Activated CD4-positive, CD25-positive, alpha-beta regulatory T cell (primary cell): ENCODE measurements around the gene ZDHHC16.
"Not testable (repeated sequence)": the region's sequence is repeated elsewhere in the genome, so short reads cannot be mapped to it uniquely, and the experiment has no call there.

ENCODE experiments used
- DNase-seq, 4 experiments: peaks; one replicate each; lab custom pipeline; 2025; lab: John Stamatoyannopoulos, UW

Gene ZDHHC16

DNA sequence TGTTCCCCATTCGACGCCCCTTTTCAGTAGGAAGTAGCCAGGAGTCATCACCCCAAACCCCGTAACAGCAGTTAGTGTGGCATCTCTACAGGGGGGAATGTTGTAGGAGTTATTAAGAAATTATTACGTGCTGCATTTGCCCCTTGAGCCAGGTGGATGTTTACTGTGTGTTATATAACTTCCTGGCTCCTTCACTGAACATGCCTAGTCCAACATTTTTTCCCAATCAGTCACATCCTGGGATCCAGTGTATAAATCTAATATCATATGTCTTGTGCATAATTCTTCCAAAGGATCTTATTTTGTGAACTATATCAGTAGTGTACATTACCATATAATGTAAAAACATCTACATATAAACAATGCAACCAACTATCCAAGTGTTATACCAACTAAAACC is 33.4 kb downstream of the ZDHHC16 start:
- DNase-seq = not testable (repeated sequence)

DNA sequence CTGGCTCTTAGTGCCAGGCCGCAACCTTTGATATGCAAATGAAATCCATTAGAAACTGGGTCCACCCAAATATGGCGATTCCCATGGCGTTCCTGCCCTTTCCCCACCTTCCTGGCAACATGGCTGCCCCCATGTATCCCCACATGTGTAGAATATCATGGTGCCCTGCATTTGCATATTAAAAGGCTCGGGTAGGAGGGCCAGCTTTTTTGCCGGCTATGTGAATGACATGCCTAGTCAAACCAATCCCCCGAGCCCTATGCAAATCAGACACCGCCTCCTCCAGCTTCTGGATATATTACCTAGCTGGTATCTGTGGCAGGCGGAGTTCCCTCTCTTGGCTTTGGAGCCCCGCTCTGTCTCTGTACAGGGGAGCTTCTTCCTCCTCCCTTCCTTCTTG is 34.0 kb downstream of the ZDHHC16 start:
- no peak for DNase-seq

DNA sequence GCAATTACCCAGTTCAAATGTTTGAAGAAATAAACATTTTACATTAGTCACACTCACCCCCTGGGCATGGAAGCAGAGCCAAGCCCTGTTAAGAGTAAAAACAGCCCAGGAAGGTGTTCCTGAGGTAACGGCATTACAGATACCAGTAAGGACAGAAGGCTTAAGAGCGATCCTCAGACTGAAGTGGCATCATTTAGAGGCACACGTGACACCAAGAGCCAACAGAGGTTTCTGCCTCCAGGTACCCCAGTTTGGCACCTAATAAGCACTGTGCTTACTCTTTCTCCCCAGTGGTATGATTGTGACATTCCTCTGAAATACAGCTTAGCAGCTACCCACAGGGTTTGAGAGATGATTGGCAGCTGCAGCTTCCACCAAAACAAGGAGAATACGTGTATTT is 35.1 kb downstream of the ZDHHC16 start:
- no peak for DNase-seq

DNA sequence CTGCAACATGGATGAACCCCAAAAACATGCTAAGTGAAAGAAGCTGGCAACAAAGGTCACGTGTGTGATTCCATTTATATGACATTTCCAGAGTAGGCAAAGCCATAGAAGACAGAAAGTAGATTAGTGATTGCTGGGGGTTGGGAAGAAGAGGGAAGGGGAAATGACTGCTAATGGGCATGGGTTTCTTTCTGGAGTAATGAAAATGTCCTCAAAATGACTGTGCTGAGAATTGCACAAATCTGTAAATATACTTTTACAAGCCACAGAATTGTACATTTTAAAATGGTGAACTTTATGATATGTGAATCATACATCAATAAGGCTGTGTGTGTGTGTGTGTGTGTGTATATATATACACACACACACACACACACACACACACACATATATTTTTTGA is 36.4 kb downstream of the ZDHHC16 start:
- no peak for DNase-seq

DNA sequence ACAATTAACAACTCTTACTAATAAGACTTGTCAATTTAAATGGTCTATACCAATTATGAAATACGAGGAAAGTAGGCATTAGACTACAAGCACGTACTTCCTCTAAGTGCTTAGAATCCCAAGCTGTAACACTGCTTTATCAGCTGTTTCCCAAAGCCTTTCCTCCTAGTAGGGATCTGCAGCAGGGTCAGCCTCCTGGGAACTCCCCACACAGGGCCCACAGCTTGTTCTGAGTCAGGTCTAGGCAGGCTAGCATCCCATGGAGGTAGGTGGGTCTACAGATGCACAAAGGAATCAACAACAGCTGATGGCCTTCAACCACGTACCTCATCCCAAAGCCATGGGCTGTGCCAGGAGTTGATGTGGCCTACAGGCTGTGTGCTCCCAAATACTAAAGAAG is 37.5 kb downstream of the ZDHHC16 start:
- DNase-seq = no peak

DNA sequence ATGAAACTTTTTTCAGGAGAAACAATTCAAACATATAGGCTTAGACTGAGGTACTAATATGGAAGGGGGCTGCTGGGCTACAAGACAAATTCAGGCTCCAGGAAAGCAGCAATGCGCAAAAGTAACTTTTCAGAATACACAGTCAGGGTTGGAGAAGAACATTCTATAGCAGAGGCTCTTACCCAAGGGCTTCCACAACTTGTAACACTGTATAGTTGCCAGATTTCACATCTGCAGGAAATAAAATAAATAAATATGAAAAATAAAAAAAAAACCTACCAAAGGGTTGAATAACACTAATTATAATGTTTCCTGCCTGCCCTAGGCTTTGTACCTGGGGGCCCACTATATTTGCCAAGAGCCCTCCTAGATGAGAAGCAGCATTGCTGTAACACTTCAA is 37.9 kb downstream of the ZDHHC16 start:
- no peak for DNase-seq

DNA sequence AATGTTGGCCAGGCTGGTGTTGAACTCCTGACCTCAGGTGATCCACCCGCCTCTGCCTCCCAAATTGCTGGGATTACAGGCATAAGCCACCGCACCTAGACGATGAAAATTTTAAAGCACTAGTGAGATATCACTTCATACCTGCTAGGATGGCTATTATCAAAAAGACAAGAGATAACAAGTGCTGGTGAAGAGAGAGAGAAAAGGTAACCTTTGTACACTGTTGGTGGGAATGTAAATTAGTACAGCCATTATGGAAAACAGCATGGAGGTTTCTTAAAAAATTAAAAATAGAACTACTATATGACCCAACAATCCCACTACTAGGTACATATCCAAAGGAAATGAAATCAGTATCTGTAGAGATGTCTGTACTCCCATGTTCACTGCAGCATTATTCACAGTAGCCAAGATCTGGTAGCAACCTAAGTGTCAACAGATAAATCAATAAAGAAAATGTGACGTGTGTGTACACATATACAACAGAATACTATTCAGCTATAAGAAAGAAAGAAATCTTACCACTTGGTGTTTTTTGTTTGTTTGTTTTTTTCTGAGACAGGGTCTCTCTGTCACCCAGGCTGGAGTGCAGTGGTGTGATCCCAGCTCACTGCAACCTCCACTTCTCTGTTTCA is 39.8 kb downstream of the ZDHHC16 start:
- DNase-seq = no peak

DNA sequence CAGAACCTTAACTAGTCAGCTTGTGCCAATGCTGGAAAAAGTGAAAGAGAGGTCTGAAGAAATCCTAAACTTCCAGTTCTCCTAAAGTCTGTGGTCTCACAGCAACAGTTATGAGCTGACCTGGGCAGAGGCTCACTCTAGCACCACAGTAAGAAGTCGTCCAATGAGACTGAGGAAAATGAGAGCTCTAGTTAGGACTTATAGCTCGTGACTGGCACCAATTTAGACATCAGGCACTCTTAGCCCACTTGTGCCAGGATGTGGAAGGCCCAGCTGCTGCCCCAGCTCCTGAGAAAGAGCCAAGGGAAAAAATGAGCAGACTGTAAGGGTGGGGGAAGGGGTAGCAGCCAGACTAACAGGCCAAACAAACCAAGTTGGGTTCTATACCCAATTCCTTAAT is 44.6 kb downstream of the ZDHHC16 start:
- no peak for DNase-seq

DNA sequence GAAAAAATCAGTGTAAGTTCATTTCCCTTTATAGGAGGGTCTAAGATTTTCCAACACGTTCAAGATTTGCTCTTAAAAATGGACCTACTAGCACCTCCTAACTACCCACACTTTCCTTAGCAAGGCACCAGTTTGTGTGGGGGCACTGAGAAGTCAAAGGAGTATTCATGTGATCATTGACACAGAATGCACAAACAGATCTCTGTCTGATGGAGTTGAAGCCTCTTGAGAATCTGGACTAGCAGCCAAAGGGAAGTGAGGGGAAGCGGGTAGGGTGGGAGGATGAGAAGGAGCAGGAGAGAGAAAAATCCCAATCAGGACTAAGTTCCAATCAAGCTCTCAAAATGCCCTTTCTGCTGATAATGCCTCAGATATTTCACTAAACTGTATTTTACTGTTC is 48.2 kb downstream of the ZDHHC16 start:
- DNase-seq = no peak

DNA sequence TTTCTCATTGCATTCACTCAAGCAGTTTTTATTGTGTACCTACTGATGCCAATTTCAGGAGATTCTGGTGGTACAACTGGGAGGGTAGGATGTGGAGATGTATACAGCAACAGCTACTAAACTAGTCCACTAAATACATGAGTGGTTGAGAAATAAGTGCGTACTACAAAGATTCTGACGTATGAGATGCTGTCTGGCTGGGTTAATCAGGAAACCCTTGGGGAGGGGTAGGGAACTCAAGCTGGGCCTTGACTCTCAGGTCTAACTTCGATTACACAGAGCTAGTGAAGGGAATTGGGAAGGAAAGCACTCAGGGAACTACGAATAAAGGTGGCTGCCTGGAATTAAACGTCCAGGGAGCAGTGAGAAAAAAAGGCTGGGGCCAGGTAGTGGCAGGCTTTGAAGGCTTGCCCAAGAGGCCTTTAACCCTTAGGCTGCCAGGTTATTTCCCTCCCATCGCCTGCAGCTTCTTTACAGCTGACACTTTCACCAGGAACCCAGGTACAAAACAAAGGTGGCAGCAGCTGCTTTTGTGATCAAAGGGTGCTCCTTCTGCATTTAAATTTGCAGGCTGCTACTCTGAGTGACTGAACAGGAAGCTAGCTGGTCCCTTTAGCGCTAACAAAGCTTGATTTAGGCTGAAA is 49.0 kb downstream of the ZDHHC16 start:
- no peak for DNase-seq

DNA sequence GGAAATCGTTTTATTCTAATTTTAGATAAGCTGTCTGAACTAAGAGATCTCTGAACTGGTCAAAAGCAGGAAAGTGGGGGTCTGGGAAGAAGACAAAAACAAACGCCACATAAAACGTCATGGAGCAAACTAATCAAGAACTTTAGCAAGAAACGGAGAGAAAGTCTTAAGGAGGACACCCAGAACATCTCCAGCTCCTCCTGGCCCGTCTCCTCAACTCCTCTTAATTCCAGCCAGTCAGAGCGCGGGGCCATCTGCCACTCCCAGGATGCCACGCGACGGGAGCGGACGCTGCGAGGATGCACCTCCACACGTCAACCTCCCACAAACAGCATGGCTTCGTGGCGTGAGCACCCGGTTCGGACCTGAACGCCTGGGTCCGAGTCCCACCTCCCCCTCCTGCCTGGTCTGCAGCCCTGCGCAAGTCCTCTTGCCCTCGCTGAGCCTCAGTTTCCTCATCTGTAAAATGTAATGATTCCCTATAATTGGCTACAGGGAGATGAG is 51.6 kb downstream of the ZDHHC16 start:
- DNase-seq = peak; percentile 30 to 58 (median 32)

DNA sequence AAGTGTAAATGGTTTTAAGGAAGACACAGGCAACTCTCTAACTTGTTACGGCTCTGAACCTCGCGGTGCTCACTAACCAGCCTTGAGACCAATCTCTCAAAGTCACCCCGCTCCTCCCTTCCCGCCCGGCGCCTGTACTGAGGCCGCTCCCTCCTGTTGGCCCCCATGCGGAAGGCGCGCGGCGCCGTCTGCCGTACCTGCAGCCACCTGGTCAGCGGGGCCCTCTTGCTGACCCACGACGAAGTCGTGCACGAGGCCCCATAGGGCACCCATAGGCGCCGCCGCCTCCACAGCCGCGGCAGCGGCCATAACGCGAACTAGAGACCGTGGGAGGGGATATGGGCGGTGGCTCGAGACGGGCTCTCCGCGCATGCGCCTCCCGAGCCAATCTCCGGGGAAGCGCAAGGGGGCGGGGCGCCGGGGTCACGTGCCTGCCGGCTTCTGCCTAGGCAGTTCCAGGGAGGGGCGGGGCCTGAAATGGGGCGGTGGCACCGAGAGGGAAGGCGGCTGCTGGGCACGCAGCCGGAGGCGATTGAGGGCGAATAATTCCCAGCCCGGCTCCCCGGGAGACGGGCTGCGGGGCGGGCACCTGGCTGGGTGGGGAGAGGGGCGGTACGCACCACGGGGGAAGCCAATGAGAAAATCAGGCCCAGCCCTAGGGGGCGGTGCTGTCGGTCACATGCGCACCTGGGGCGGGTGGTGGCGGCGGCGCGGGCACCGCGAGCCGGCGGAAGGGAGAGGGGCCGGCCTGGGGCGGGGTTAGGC is 52.3 kb downstream of the ZDHHC16 start, which contains the start of gene MMS19:
MMS19 (minus strand) TSS at position 347 of the 765 bp plus-strand sequence; CDS start at position 309, 38 bp downstream.
- peak; percentile 99 to 100 (median 99) for DNase-seq

DNA sequence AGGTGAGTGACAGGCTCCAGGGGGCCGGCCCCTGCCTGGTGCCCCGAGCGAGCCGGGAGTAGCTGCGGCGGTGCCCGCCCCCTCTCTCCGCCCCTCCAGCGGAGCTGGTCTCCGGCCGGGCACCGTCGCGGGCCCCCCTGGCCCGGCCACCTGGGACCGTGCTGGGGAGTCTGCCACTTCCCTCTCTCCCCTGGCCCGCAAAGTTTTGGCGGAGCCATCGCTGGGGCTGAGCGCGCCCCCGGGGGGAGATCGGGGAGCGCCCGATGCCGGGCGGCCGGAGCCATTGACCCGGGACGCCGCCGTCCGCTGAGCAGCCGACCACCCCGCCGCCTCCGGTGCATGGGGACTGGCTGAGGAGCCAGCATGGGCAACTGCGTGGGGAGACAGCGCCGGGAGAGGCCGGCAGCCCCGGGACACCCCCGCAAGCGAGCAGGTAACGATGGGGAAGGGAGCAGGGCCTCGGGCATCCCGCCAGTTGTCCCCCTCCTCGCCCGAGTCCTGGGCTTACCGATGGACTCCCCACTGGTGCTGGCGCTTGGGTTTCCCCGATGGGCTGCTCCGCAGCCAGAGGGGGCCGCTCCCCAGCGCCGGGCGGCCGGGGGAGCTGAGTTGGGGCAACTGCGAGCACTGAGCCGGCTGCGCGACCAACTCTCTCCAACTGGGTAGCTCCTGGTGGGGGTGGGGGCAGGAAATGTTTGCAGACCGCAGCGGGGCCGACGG is 53.0 kb downstream of the ZDHHC16 start, which contains the start of gene UBTD1:
UBTD1 (plus strand) TSS at position 84 of the 720 bp plus-strand sequence; CDS start at position 364, 280 bp downstream.
- peak in 3 of 4 experiments; percentile 6 to 25 (median 9) for DNase-seq

DNA sequence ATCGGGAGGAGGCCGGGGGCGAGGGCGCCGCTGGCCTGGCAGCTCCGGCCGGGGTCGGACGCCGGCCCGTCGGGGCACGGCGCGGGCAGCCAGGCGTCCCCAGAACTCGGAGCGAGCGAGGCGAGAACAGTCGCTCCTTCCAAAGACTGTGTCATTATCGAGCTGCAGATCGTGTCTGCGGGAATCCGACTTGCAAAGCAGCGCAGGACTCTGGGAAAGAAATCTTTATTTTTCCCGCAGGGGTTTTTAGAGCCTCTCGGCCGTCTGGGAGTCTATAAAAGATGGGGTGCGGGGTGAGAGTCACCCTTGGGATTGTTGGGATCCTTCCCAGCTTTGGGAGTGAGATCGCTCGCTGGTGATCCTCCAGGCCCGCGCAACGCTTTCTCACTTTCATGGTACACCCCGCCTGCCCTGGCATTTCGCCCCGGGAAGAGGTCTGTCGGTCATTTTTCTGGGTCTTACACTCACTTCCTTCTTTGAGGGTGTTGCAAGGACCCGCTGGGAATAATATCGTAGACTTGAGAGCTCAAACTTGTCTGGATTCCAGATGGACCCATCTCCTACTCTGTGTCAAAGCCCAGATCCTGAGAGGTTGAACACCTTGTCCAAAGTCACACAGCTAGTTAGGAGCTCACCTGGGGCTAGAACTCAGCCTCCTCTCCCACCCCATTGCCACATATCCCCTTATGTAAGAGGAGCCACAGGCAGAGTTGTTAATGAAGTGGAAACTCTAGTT is 53.8 kb downstream of the ZDHHC16 start:
- no peak for DNase-seq

DNA sequence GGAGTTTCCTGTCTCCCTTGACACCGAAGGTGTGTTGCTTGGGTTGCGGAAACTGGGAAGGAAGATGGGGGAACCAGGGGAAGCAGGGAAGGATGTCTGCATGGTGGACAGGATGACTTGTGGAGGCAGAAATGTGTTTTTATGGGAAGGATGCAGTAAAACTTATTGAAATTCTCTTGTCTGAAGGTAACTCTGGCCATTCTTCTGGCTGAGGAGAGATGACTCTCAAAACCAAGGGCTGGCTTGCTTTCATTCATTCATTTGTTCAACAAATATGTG is 54.3 kb downstream of the ZDHHC16 start:
- DNase-seq = no peak

DNA sequence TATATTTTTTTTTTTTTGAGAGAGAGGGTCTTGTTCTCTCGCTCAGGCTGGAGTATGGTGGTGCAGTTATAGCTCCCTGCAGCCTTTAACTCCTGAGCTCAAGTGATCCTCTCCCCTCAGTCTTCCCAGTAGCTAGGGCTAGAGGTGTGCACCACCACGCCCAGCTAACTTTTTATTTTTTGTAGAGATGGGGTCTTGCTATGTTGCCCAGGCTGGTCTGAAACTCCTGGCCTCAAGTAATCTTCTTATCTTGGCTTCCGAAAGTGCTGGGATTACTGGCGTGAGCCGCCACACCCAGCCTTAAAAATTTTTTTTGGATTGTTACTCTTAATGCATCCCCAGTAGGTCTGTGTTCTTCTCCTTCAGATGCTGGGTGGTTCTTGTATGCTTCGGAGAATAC is 56.9 kb downstream of the ZDHHC16 start:
- DNase-seq = no peak

DNA sequence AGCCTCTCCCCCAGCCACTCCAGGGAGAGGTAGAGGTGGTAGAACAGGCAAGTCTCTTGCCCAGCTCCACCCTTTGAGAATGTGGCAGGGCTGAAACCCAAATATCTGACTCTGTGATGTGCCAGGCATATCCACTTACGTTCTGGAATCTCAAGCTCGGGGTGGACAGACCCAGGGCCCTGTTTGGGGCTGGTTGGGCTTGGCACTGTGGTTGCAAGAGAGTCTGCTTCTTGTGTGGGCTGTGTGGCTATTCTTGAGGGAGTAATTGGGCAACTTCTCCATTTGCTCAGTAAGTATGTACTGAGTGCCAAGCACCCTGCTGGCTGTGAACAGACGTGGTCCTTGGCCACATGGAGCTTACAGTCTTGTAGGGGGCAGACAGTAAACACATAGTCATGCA is 57.4 kb downstream of the ZDHHC16 start:
- no peak for DNase-seq

DNA sequence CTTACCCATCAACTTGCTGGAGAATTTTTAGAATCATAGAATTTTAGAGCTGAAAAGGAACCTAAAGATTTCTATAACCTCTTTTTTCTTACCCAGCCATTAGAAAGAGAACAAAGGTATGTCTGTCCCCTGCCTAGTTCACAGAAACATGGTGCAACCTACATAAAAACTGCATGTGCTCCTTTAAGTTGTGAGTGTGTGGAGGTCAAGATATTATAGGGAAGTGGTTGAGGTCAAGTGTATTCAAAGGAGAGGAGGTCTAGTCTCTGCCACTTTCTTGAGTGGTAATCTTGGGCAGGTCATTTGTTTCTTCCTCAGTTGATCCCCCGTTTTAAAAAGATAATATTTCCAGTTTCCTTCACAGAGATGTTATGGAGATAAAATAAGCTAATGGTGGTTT is 59.2 kb downstream of the ZDHHC16 start:
- DNase-seq = no peak

DNA sequence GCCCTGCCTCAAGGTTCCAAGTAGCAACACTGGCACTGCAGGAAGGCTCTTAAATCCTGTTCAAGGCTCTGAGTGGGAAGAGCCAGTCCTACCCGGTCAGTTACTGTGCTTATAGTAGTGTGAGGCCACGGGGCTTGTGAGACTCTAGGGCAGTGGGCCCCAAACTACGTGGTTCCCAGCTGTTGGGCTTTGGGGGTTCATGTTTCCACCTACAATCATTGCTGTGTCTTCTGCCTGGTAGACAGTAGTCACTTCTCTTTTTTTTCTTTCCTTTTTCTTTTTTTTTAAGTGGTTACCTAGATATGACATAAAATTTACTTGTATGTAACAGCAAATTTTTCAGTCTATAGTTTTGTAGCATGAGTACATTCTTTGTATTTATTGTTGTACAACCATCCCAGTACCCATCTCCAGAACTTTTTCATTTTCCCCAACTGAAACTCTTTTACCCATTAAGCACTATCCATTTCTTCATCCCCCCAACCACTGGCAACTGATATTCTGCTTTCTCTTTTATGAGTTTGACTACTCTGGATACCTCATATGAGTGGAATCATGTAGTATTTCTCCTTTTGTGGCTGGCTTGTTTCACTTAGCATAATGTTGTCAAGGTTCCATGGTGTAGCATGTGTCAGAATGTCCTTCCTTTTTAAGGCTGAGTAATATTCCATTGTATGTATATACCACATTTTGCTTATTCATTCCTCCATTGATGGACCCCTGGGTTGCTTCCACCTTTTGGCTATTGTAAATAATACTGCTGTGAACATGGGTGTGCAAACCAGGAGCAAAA is 60.4 kb downstream of the ZDHHC16 start:
- DNase-seq = no peak
